ENCODE data around the gene ZNF229. TPM values are rescaled to one million over a fixed set of nuclear protein-coding genes. Genes with fewer than 3 reads are reported as not detected.
"Not testable (repeated sequence)": the region's sequence is repeated elsewhere in the genome, so short reads cannot be mapped to it uniquely, and the experiment has no call there.

Gene ZNF229
- total and polyA plus RNA-seq, 5 donors from 2014 or later: 0.26 to 0.87 (median 0.68) TPM; not detected in 2

GRCh38 chr19:44452367-44452766 is 4.1 kb upstream of the ZNF229 start:
- ATAC-seq (ENCODE audit: low read depth in 2 of 2) (no peak), DNase-seq (no peak)
- Mint-ChIP-seq H3K4me3 (no peak overlapping the region), H3K27me3 (no peaks in the 10 kb centered on the region), H3K4me1 (peaks cover 0 to 17% (median 1%) of the 10 kb centered on the region in 4 donors), H3K9me3 (peaks cover 7 to 75% (median 29%) of the 10 kb centered on the region in 7 donors), H3K36me3 (peaks cover 5% of the 10 kb centered on the region), H3K27ac (no peak overlapping the region)
- no peaks in the 10 kb centered on the region for H3K36me3 ChIP-seq (ENCODE audit: control insufficient read depth, insufficient read depth, low read length)
- no peaks in the 10 kb centered on the region for H3K27me3 ChIP-seq (ENCODE audit: control insufficient read depth, insufficient read depth, low read length)
- H3K27ac ChIP-seq (ENCODE audit: insufficient read depth, low read length, poor library complexity, severe bottlenecking): no peak overlapping the region
- H3K4me3 ChIP-seq (ENCODE audit: low read depth, low read length): no peak overlapping the region
- peaks cover 5% of the 10 kb centered on the region for H3K4me1 ChIP-seq (ENCODE audit: control insufficient read depth, insufficient read depth, low read length, poor library complexity, severe bottlenecking)
- peaks cover 56 to 63% of the 10 kb centered on the region in 2 experiments for H3K9me3 ChIP-seq (ENCODE audit: control insufficient read depth in 2 of 2, low read length in 2 of 2)

- Histone ChIP-seq H3K9me3 (ENCODE audit: control insufficient read depth in 2 of 2, low read length in 2 of 2) (peaks cover 57 to 63% of the 10 kb centered on the region in 2 experiments), H3K36me3 (ENCODE audit: control insufficient read depth, insufficient read depth, low read length) (no peaks in the 10 kb centered on the region), H3K27ac (ENCODE audit: insufficient read depth, low read length, poor library complexity, severe bottlenecking) (no peak overlapping the region), H3K4me3 (ENCODE audit: low read depth, low read length) (no peak overlapping the region), H3K27me3 (ENCODE audit: control insufficient read depth, insufficient read depth, low read length) (no peaks in the 10 kb centered on the region), H3K4me1 (ENCODE audit: control insufficient read depth, insufficient read depth, low read length, poor library complexity, severe bottlenecking) (peaks cover 5% of the 10 kb centered on the region)
- Mint-ChIP-seq H3K27me3 (no peaks in the 10 kb centered on the region), H3K4me3 (no peak overlapping the region), H3K36me3 (peaks cover 5% of the 10 kb centered on the region), H3K4me1 (peaks cover 0 to 17% (median 1%) of the 10 kb centered on the region in 4 donors), H3K9me3 (peaks cover 7 to 81% (median 33%) of the 10 kb centered on the region in 7 donors), H3K27ac (no peak overlapping the region)
- ATAC-seq (ENCODE audit: low read depth in 2 of 2) (no peak), DNase-seq (no peak)
Measured at GRCh38 chr19:44451687-44452086, 3.4 kb upstream of the ZNF229 start.

- ATAC-seq (ENCODE audit: low read depth in 2 of 2): no peak
- Mint-ChIP-seq H3K27me3 (no peaks in the 10 kb centered on the region), H3K9me3 (peaks cover 0 to 78% (median 28%) of the 10 kb centered on the region in 7 donors), H3K36me3 (peaks cover 27% of the 10 kb centered on the region), H3K27ac (no peak overlapping the region), H3K4me3 (no peak overlapping the region), H3K4me1 (no peaks in the 10 kb centered on the region)
- H3K9me3 ChIP-seq (ENCODE audit: control insufficient read depth in 2 of 2, low read length in 2 of 2): peaks cover 18 to 39% of the 10 kb centered on the region in 2 experiments
- H3K4me1 ChIP-seq (ENCODE audit: control insufficient read depth, insufficient read depth, low read length, poor library complexity, severe bottlenecking): no peaks in the 10 kb centered on the region
- H3K4me3 ChIP-seq (ENCODE audit: low read depth, low read length): no peak overlapping the region
- no peak overlapping the region for H3K27ac ChIP-seq (ENCODE audit: insufficient read depth, low read length, poor library complexity, severe bottlenecking)
- H3K27me3 ChIP-seq (ENCODE audit: control insufficient read depth, insufficient read depth, low read length): no peaks in the 10 kb centered on the region
- no peak for DNase-seq
- H3K36me3 ChIP-seq (ENCODE audit: control insufficient read depth, insufficient read depth, low read length): no peaks in the 10 kb centered on the region
Measured at GRCh38 chr19:44438441-44438840, 9.8 kb downstream of the ZNF229 start.

DNA sequence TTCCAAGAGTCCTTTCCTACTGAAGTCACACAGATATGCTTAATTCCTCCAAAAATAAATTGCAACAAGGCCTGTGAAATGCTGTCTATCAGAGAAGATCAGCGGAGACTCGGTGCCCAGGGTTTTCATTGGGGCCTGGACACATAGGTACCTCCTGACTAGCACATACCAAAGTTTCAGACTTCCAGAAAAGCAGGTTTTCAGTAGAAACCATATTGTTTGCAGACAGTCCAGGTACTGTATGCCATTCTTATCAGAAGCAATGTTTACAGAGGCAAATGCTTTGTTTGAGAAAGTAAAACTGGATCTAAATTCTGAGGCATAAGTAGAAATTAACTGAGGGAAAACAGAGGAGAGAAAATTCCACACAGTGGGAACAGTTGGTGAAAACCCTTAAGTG is 12.8 kb downstream of the ZNF229 start:
- H3K27ac Mint-ChIP-seq: no peak overlapping the region
- H3K4me1 Mint-ChIP-seq: no peaks in the 10 kb centered on the region

GRCh38 chr19:44430956-44431355 is 17.3 kb downstream of the ZNF229 start:
- no peak overlapping the region for H3K4me3 Mint-ChIP-seq
- H3K9me3 Mint-ChIP-seq: peaks cover 0 to 91% (median 29%) of the 10 kb centered on the region in 7 donors
- no peaks in the 10 kb centered on the region for H3K27me3 Mint-ChIP-seq
- Histone ChIP-seq H3K27ac (ENCODE audit: insufficient read depth, low read length, poor library complexity, severe bottlenecking) (no peak overlapping the region), H3K36me3 (ENCODE audit: control insufficient read depth, insufficient read depth, low read length) (no peaks in the 10 kb centered on the region), H3K4me3 (ENCODE audit: low read depth, low read length) (no peak overlapping the region), H3K9me3 (ENCODE audit: control insufficient read depth in 2 of 2, low read length in 2 of 2) (peaks cover 45 to 77% of the 10 kb centered on the region in 2 experiments), H3K27me3 (ENCODE audit: control insufficient read depth, insufficient read depth, low read length) (no peaks in the 10 kb centered on the region), H3K4me1 (ENCODE audit: control insufficient read depth, insufficient read depth, low read length, poor library complexity, severe bottlenecking) (no peaks in the 10 kb centered on the region)
- no peaks in the 10 kb centered on the region for H3K4me1 Mint-ChIP-seq
- no peak overlapping the region for H3K27ac Mint-ChIP-seq
- ATAC-seq (ENCODE audit: low read depth in 2 of 2) (no peak), DNase-seq (no peak)
- peaks cover 20% of the 10 kb centered on the region for H3K36me3 Mint-ChIP-seq

More for the DNA sequence above, 12.8 kb downstream of the ZNF229 start:
- Histone ChIP-seq H3K4me3 (ENCODE audit: low read depth, low read length) (no peak overlapping the region), H3K4me1 (ENCODE audit: control insufficient read depth, insufficient read depth, low read length, poor library complexity, severe bottlenecking) (no peaks in the 10 kb centered on the region), H3K9me3 (ENCODE audit: control insufficient read depth in 2 of 2, low read length in 2 of 2) (peaks cover 22 to 53% of the 10 kb centered on the region in 2 experiments), H3K27ac (ENCODE audit: insufficient read depth, low read length, poor library complexity, severe bottlenecking) (no peak overlapping the region), H3K36me3 (ENCODE audit: control insufficient read depth, insufficient read depth, low read length) (no peaks in the 10 kb centered on the region), H3K27me3 (ENCODE audit: control insufficient read depth, insufficient read depth, low read length) (no peaks in the 10 kb centered on the region)
- H3K4me3 Mint-ChIP-seq: no peak overlapping the region
- DNase-seq (no peak), ATAC-seq (ENCODE audit: low read depth in 2 of 2) (no peak)
- no peaks in the 10 kb centered on the region for H3K27me3 Mint-ChIP-seq
- peaks cover 21% of the 10 kb centered on the region for H3K36me3 Mint-ChIP-seq
- peaks cover 0 to 85% (median 25%) of the 10 kb centered on the region in 7 donors for H3K9me3 Mint-ChIP-seq

DNA sequence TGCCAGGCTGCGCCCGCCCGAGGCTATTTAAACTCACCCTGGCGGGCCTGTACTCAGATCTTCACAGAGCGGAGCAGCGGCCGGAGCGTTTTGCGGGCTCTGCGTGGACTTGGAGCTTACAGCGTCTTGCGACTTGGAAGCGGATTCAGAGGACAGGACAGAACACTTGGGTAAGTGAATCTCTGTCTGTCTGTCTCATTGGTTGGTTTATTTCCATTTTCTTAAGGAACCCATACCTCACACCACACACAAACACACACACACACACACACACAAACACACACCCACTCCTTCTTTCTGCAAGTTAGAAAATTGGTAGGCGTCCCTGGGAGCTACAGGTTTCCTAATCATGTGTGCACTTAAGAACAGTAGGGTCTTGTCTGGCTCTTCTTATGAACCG is 32.7 kb downstream of the ZNF229 start:
- H3K36me3 ChIP-seq (ENCODE audit: control insufficient read depth, insufficient read depth, low read length); H3K4me1 Mint-ChIP-seq; H3K27me3 ChIP-seq (ENCODE audit: control insufficient read depth, insufficient read depth, low read length); H3K27ac Mint-ChIP-seq; DNase-seq; ATAC-seq (ENCODE audit: low read depth in 2 of 2); H3K4me3 Mint-ChIP-seq; H3K27ac ChIP-seq (ENCODE audit: insufficient read depth, low read length, poor library complexity, severe bottlenecking); H3K36me3 Mint-ChIP-seq; H3K27me3 Mint-ChIP-seq; H3K4me1 ChIP-seq (ENCODE audit: control insufficient read depth, insufficient read depth, low read length, poor library complexity, severe bottlenecking); H3K4me3 ChIP-seq (ENCODE audit: low read depth, low read length): not testable (repeated sequence)
- H3K9me3 Mint-ChIP-seq: peaks cover 3 to 47% (median 16%) of the 10 kb centered on the region in 7 donors
- H3K9me3 ChIP-seq (ENCODE audit: control insufficient read depth in 2 of 2, low read length in 2 of 2): peaks cover 7 to 21% of the 10 kb centered on the region in 2 experiments

- H3K9me3 Mint-ChIP-seq: peaks cover 3 to 56% (median 19%) of the 10 kb centered on the region in 7 donors
- Histone ChIP-seq H3K36me3 (ENCODE audit: control insufficient read depth, insufficient read depth, low read length) (no peaks in the 10 kb centered on the region), H3K9me3 (ENCODE audit: control insufficient read depth in 2 of 2, low read length in 2 of 2) (peaks cover 9 to 16% of the 10 kb centered on the region in 2 experiments), H3K27ac (ENCODE audit: insufficient read depth, low read length, poor library complexity, severe bottlenecking) (no peak within 1 kb of the TSS), H3K4me3 (ENCODE audit: low read depth, low read length) (peak within 1 kb of the TSS; percentile 53), H3K27me3 (ENCODE audit: control insufficient read depth, insufficient read depth, low read length) (no peaks in the 10 kb centered on the region), H3K4me1 (ENCODE audit: control insufficient read depth, insufficient read depth, low read length, poor library complexity, severe bottlenecking) (no peaks in the 10 kb centered on the region)
- no peaks in the 10 kb centered on the region for H3K27me3 Mint-ChIP-seq
- peaks cover 7% of the 10 kb centered on the region for H3K36me3 Mint-ChIP-seq
- peak within 1 kb of the TSS; percentile 66 to 84 (median 68) for H3K27ac Mint-ChIP-seq
- DNase-seq (peak; percentile 32 to 79 (median 57)), ATAC-seq (ENCODE audit: low read depth in 2 of 2) (peak; percentile 52 to 64)
- H3K4me3 Mint-ChIP-seq: peak within 1 kb of the TSS; percentile 38 to 93 (median 78)
- peaks cover 0 to 12% (median 3%) of the 10 kb centered on the region in 4 donors for H3K4me1 Mint-ChIP-seq
Measured at GRCh38 chr19:44401139-44402115, 46.8 kb downstream of the ZNF229 start, which contains the start of gene ZNF285. Gene ZNF285, minus strand, starts transcription at chr19:44401608. Its CDS starts 4,395 bp downstream, at chr19:44397213.
